Mesenchymal stem cell (in vitro differentiated cells and primary cell): Measurements from ENCODE around the gene TBC1D12.
"Not testable (repeated sequence)": the region's sequence is repeated elsewhere in the genome, so short reads cannot be mapped to it uniquely, and the experiment has no call there.

Experiments
- DNase-seq: peaks from one replicate; pipeline ENCODE4 v3.0.0-alpha.2; 2013
- H2AFZ ChIP-seq: one replicate; pipeline ENCODE4 v1.6.1; 2013; ENCODE audit warnings: low read depth, mild to moderate bottlenecking, control low read depth, inconsistent platforms, low read length, moderate library complexity
- H2AK5ac ChIP-seq: 2 replicates; pipeline ENCODE4 v1.6.1; 2013; ENCODE audit warnings: low read length, moderate library complexity, mild to moderate bottlenecking, inconsistent platforms; ENCODE audit not compliant: severe bottlenecking
- H2BK120ac ChIP-seq: one replicate; pipeline ENCODE4 v1.6.1; 2013; ENCODE audit warnings: low read depth, mild to moderate bottlenecking, inconsistent platforms, low read length, moderate library complexity
- H2BK12ac ChIP-seq, 2 experiments: one replicate each; pipeline ENCODE4 v1.6.1; 2013; ENCODE audit warnings: inconsistent platforms in 2 of 2, low read length in 2 of 2, mild to moderate bottlenecking in 2 of 2, moderate library complexity in 2 of 2, control low read depth in 1 of 2
- H2BK15ac ChIP-seq: one replicate; pipeline ENCODE4 v1.6.1; 2013; ENCODE audit warnings: mild to moderate bottlenecking, low read depth, inconsistent platforms; ENCODE audit not compliant: poor library complexity, severe bottlenecking
- H2BK5ac ChIP-seq: 2 replicates; pipeline ENCODE4 v1.6.1; 2013; ENCODE audit warnings: low read depth, mild to moderate bottlenecking, low read length, control low read depth, inconsistent platforms; ENCODE audit not compliant: poor library complexity, severe bottlenecking
- H3K14ac ChIP-seq, 2 experiments: one replicate each; pipeline ENCODE4 v1.6.1; 2013; ENCODE audit warnings: inconsistent platforms in 2 of 2, low read length in 2 of 2, control low read depth in 1 of 2, mild to moderate bottlenecking in 1 of 2, moderate library complexity in 1 of 2
- H3K18ac ChIP-seq, 2 experiments: one replicate each; pipeline ENCODE4 v1.6.1; 2013; ENCODE audit warnings: inconsistent platforms in 2 of 2, low read length in 2 of 2, control low read depth in 1 of 2, low read depth in 1 of 2, mild to moderate bottlenecking in 1 of 2
- H3K23ac ChIP-seq, 2 experiments: one replicate each; pipeline ENCODE4 v1.6.1; 2013; ENCODE audit warnings: inconsistent platforms in 2 of 2, low read length in 2 of 2, mild to moderate bottlenecking in 2 of 2, moderate library complexity in 2 of 2, control low read depth in 1 of 2
- H3K27ac ChIP-seq: 2 replicates; pipeline ENCODE4 v1.5.1; 2013; ENCODE audit warnings: mild to moderate bottlenecking, moderate library complexity, low read length, control low read depth, inconsistent platforms; ENCODE audit not compliant: poor library complexity, severe bottlenecking
- H3K27me3 ChIP-seq, 2 experiments: 2 replicates each; pipeline versions ENCODE4 v1.6.1 to v1.7.0; 2013; ENCODE audit warnings: low read length in 2 of 2, mild to moderate bottlenecking in 2 of 2, moderate library complexity in 2 of 2, control low read depth in 1 of 2, inconsistent platforms in 1 of 2; ENCODE audit not compliant: control insufficient read depth in 1 of 2, insufficient read depth in 1 of 2
- H3K36me3 ChIP-seq, 2 experiments: 2 replicates each; pipeline versions ENCODE4 v1.6.1 to v1.7.0; 2013; ENCODE audit warnings: low read length in 2 of 2, control low read depth in 1 of 2, inconsistent platforms in 1 of 2, low read depth in 1 of 2, mild to moderate bottlenecking in 1 of 2; ENCODE audit not compliant: insufficient read depth in 2 of 2, control insufficient read depth in 1 of 2
- H3K4ac ChIP-seq, 2 experiments: one replicate each; pipeline ENCODE4 v1.6.1; 2013; ENCODE audit warnings: inconsistent platforms in 2 of 2, low read length in 2 of 2, mild to moderate bottlenecking in 2 of 2, moderate library complexity in 2 of 2, control low read depth in 1 of 2, low read depth in 1 of 2
- H3K4me1 ChIP-seq: 2 replicates; pipeline ENCODE4 v1.6.1; 2013; ENCODE audit warnings: low read depth, low read length, control low read depth; ENCODE audit not compliant: control insufficient read depth, insufficient read depth
- H3K4me2 ChIP-seq: 2 replicates; pipeline ENCODE4 v1.6.1; 2013; ENCODE audit warnings: low read length, mild to moderate bottlenecking, inconsistent platforms; ENCODE audit not compliant: poor library complexity, severe bottlenecking
- H3K4me3 ChIP-seq, 2 experiments: 2 replicates each; pipeline versions ENCODE4 v1.5.1 to v1.7.0; 2013; ENCODE audit warnings: low read length in 2 of 2, mild to moderate bottlenecking in 2 of 2, control low read depth in 1 of 2, low read depth in 1 of 2; ENCODE audit not compliant: insufficient read depth in 1 of 2
- H3K79me1 ChIP-seq: replicated peaks from 2 replicates; pipeline ENCODE4 v1.6.1; 2013; ENCODE audit warnings: mild to moderate bottlenecking, control low read depth, low read length, inconsistent platforms; ENCODE audit not compliant: poor library complexity, severe bottlenecking
- H3K9ac ChIP-seq: 2 replicates; pipeline ENCODE4 v1.7.0; 2013; ENCODE audit warnings: mild to moderate bottlenecking, low read length, moderate library complexity
- H3K9me3 ChIP-seq: 2 replicates; pipeline ENCODE4 v1.7.0; 2013; ENCODE audit warnings: mild to moderate bottlenecking, low read length; ENCODE audit not compliant: control insufficient read depth
- H4K8ac ChIP-seq: one replicate; pipeline ENCODE4 v1.6.1; 2013; ENCODE audit warnings: inconsistent platforms, mild to moderate bottlenecking, low read length, moderate library complexity
- H4K91ac ChIP-seq: one replicate; pipeline ENCODE4 v1.6.1; 2013; ENCODE audit warnings: mild to moderate bottlenecking, low read length, inconsistent platforms
- WGBS: methylation state at CpG from one replicate; pipeline ENCODE4 v1.1.7; 2013; ENCODE audit warnings: mixed read lengths; 5-methylcytosine and 5-hydroxymethylcytosine counted together

TBC1D12 gene

GRCh38 chr10:94549221-94549620 is 146.9 kb downstream of the TBC1D12 start:
- Histone ChIP-seq H3K79me1 (peaks cover 8% of the 10 kb centered on the region), H3K4me2 (no peak overlapping the region)

GRCh38 chr10:94567714-94568307 is 165.5 kb downstream of the TBC1D12 start:
- not testable (repeated sequence) for H2AFZ ChIP-seq, H3K4me3 ChIP-seq, H3K9me3 ChIP-seq, DNase-seq, H2AK5ac ChIP-seq, H3K4ac ChIP-seq, H2BK15ac ChIP-seq, H2BK5ac ChIP-seq, H3K79me1 ChIP-seq, H2BK120ac ChIP-seq, H3K27me3 ChIP-seq, H3K4me1 ChIP-seq, H3K18ac ChIP-seq, H3K27ac ChIP-seq, H3K14ac ChIP-seq, H2BK12ac ChIP-seq, H3K9ac ChIP-seq, H4K91ac ChIP-seq, H3K4me2 ChIP-seq, H3K23ac ChIP-seq, H4K8ac ChIP-seq
- peaks cover 3 to 12% of the 10 kb centered on the region in 2 experiments for H3K36me3 ChIP-seq
- WGBS = 69% methylated on average over 12 of the region's 13 CpGs

More at GRCh38 chr10:94549221-94549620, 146.9 kb downstream of the TBC1D12 start:
- H2BK120ac ChIP-seq = no peak overlapping the region
- no peak overlapping the region for H2AK5ac ChIP-seq
- no peak overlapping the region for H3K9ac ChIP-seq
- no peak overlapping the region for H3K23ac ChIP-seq
- peaks cover 5% of the 10 kb centered on the region for H3K4me1 ChIP-seq
- H2BK5ac ChIP-seq = no peak overlapping the region
- no peak overlapping the region for H2BK12ac ChIP-seq
- H3K18ac ChIP-seq = no peak overlapping the region
- no peak overlapping the region for H4K8ac ChIP-seq
- no peak overlapping the region for H4K91ac ChIP-seq
- no peaks in the 10 kb centered on the region for H3K9me3 ChIP-seq
- H3K27ac ChIP-seq = no peak overlapping the region
- H3K27me3 ChIP-seq = no peaks in the 10 kb centered on the region
- no peak overlapping the region for H3K4ac ChIP-seq
- no peak overlapping the region for H3K4me3 ChIP-seq
- H2AFZ ChIP-seq = no peak overlapping the region
- DNase-seq = no peak
- no peak overlapping the region for H2BK15ac ChIP-seq
- H3K14ac ChIP-seq = no peak overlapping the region
- H3K36me3 ChIP-seq = peaks cover 0 to 4% of the 10 kb centered on the region in 2 experiments

- Histone ChIP-seq H3K4me3 (no peak overlapping the region), H2AK5ac (no peak overlapping the region), H4K8ac (no peak overlapping the region), H3K18ac (no peak overlapping the region), H3K23ac (no peak overlapping the region), H3K36me3 (peaks cover 4 to 5% of the 10 kb centered on the region in 2 experiments), H2BK15ac (no peak overlapping the region), H3K4ac (no peak overlapping the region), H3K9me3 (no peaks in the 10 kb centered on the region), H3K4me1 (no peaks in the 10 kb centered on the region), H3K27ac (no peak overlapping the region), H3K4me2 (no peak overlapping the region), H2BK120ac (no peak overlapping the region), H2BK5ac (no peak overlapping the region), H3K14ac (no peak overlapping the region), H3K27me3 (no peaks in the 10 kb centered on the region), H2AFZ (no peak overlapping the region), H3K79me1 (peaks cover 8% of the 10 kb centered on the region), H3K9ac (no peak overlapping the region), H4K91ac (no peak overlapping the region), H2BK12ac (no peak overlapping the region)
- no peak for DNase-seq
Observed at GRCh38 chr10:94571081-94571480, 168.7 kb downstream of the TBC1D12 start.

GRCh38 chr10:94571528-94571927 is 169.2 kb downstream of the TBC1D12 start:
- no peaks in the 10 kb centered on the region for H3K27me3 ChIP-seq
- no peak overlapping the region for H2BK15ac ChIP-seq
- no peak overlapping the region for H2BK12ac ChIP-seq
- WGBS = 100% methylated on average over 2 of the region's 3 CpGs
- no peak overlapping the region for H3K4ac ChIP-seq
- no peak overlapping the region for H3K4me3 ChIP-seq
- no peak overlapping the region for H2AK5ac ChIP-seq
- H3K27ac ChIP-seq = no peak overlapping the region
- no peak overlapping the region for H4K8ac ChIP-seq
- DNase-seq = no peak
- no peaks in the 10 kb centered on the region for H3K9me3 ChIP-seq
- H2BK5ac ChIP-seq = no peak overlapping the region
- no peak overlapping the region for H3K14ac ChIP-seq
- H3K18ac ChIP-seq = no peak overlapping the region
- no peak overlapping the region for H4K91ac ChIP-seq
- H2AFZ ChIP-seq = no peak overlapping the region
- no peak overlapping the region for H3K4me2 ChIP-seq
- H2BK120ac ChIP-seq = no peak overlapping the region
- no peak overlapping the region for H3K23ac ChIP-seq
- peaks cover 8% of the 10 kb centered on the region for H3K79me1 ChIP-seq
- H3K4me1 ChIP-seq = no peaks in the 10 kb centered on the region
- H3K36me3 ChIP-seq = peaks cover 4 to 6% of the 10 kb centered on the region in 2 experiments
- no peak overlapping the region for H3K9ac ChIP-seq
